ENCODE results near the gene DAPP1.

The DAPP1 gene

DNA sequence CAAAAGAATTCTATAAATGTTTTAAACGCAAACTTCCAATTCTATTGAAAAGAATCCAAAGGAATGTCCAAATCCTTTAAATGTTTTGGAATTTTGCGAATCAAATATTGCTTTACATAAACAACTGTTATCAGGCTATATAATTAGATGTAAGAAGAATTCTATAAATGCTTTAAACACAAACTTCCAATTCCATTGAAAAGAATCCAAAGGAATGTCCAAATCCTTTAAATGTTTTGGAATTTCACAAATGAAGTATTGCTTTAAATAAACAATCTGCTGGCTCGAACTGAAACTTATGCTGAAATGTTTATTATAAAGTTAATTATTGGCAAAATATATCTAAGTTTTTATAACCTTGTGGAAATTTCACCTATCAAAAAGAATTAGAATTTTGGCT, 16.1 kb downstream of the DAPP1 start:
- no peak for TF ChIP-seq GATA1 (IDR thresholded peaks at IDR 0.05; ENCODE audit: low read depth, low read length)
- TF ChIP-seq POLR2A (IDR thresholded peaks at IDR 0.05; ENCODE audit: low read length) = no peak
- no peak for DNase-seq

- DNase-seq = no peak
- TF ChIP-seq POLR2A (IDR thresholded peaks at IDR 0.05; ENCODE audit: low read length) = no peak
- no peak for TF ChIP-seq GATA1 (IDR thresholded peaks at IDR 0.05; ENCODE audit: low read depth, low read length)
Measured at GRCh38 chr4:99833756-99834155, 17.1 kb downstream of the DAPP1 start.

GRCh38 chr4:99834569-99834968, 17.9 kb downstream of the DAPP1 start:
- no peak for TF ChIP-seq GATA1 (IDR thresholded peaks at IDR 0.05; ENCODE audit: low read depth, low read length)
- TF ChIP-seq POLR2A (IDR thresholded peaks at IDR 0.05; ENCODE audit: low read length) = no peak
- no peak for DNase-seq

DNA sequence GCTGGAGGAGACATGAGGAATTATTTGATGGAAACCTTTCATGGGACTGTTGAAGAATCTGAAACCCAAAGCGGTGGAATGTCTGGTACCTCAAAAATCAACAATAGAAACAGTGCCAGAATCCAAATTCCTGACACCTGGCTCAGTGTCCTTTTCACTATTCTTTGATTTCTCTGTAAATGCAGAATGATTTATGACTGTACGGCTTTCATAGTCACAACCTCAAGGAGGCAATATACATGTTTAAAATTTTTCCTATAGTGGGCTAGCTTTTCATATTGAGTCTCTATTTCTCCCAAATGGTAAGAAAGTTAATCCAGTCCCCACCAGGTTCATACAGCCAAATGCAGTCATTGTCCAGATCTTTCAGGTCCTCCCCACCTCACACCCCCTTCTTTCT, 19.3 kb downstream of the DAPP1 start:
- no peak for DNase-seq
- TF ChIP-seq POLR2A (IDR thresholded peaks at IDR 0.05; ENCODE audit: low read length) (no peak), GATA1 (IDR thresholded peaks at IDR 0.05; ENCODE audit: low read depth, low read length) (no peak)

DNA sequence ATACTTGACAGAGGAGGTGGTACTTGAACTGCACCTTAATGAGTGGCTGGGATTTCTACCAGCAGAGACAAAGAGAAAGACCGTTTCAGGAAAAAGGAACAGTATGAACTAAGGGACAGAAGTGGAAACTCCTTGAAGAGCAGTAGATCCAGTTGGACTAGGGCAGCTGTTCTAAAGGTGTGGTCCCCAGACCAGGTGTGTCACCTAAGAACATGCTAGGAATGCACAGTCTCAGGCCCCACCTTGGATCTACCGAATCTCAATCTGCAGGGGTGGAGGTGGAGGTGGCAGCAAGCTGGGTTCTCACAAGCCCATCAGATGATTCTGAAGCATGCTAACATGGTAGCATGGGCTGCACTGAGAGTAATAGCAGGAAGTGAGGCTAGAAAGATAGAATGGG, 22.3 kb downstream of the DAPP1 start:
- no peak for DNase-seq
- TF ChIP-seq POLR2A (IDR thresholded peaks at IDR 0.05; ENCODE audit: low read length) (no peak), GATA1 (IDR thresholded peaks at IDR 0.05; ENCODE audit: low read depth, low read length) (no peak)

DNA sequence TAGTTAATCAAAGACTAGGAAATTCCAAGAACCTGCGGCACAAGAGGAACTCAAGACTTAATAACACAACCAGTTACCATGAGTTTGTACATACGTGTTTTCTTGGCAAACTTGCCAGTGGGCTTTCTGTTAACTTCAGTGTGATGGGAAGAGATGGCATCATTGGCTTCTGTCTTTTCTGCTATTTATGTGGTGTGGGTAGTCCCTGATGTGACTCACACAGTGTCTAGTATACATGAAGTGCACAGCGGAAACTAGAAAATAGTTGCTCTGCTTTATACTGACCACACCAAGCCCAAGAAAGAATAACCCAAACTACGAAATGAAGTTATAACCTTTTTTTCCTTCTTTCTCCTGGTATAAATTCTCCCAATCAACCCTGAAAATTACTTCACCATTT, 24.5 kb downstream of the DAPP1 start:
- DNase-seq = peak in 1 of 2 experiments; percentile 23
- TF ChIP-seq GATA1 (IDR thresholded peaks at IDR 0.05; ENCODE audit: low read depth, low read length) = no peak
- TF ChIP-seq POLR2A (IDR thresholded peaks at IDR 0.05; ENCODE audit: low read length) = no peak

- TF ChIP-seq POLR2A (IDR thresholded peaks at IDR 0.05; ENCODE audit: low read length) (no peak), GATA1 (IDR thresholded peaks at IDR 0.05; ENCODE audit: low read depth, low read length) (no peak)
- DNase-seq = no peak
Measured at GRCh38 chr4:99843413-99843812, 26.8 kb downstream of the DAPP1 start.

GRCh38 chr4:99844048-99844447, 27.4 kb downstream of the DAPP1 start:
- no peak for DNase-seq
- TF ChIP-seq POLR2A (IDR thresholded peaks at IDR 0.05; ENCODE audit: low read length) (no peak), GATA1 (IDR thresholded peaks at IDR 0.05; ENCODE audit: low read depth, low read length) (no peak)

DNA sequence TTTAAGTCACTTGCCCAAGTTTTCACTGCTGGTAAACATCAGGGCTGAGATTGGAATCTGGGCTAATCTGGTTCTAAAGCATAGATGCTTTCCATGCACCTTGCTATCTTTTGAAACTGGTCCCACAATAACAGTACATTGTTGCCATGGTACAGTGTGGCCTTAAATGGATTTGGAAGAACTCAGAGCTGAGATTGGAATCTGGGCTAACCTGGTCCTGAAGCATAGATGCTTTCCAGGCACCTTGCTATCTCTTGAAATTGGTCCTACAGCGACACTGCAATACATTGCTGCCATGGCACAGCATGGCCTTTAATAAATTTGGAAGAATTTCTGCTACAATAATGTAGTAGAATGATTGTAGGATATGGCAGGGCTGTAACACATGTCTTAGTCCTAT, 28.6 kb downstream of the DAPP1 start:
- no peak for DNase-seq

DNA sequence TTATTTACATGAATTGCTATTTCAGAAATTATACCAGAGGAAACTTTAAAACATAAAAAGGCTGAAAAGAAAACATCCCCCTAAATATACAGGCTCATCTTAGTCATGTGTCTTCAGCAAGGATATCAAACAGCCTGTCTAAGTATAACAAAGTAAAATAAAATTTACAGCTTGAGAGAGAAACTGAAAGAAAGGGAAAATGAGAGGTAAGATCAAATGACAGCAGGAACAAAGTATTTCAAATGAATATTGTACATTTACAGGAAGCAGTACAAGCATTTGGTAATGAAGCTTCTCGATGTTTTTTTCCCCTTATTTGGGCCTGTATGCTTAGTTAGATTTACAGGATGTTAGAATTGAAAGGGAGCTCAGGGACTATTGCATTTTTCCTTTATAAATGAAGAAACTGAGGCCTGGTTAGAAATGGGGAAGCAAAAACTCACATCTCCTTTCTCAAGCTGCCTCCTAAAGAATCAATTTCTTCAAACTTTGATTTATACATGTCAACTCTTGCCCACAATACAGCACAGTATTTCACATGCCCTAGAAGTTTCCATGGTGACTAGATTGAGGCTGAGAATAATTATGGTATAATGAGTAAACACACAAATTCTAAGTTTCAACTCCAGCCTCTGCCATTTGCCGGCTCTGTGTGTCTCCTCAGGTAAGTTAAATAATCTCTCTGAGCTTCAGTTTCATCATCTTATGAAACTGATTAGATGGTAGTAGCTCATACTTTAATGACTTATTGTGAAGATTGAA, 29.3 kb downstream of the DAPP1 start:
- TF ChIP-seq POLR2A (IDR thresholded peaks at IDR 0.05; ENCODE audit: low read length) (no peak), GATA1 (IDR thresholded peaks at IDR 0.05; ENCODE audit: low read depth, low read length) (no peak)
- no peak for DNase-seq

More for the DNA sequence above, 28.6 kb downstream of the DAPP1 start:
- TF ChIP-seq POLR2A (IDR thresholded peaks at IDR 0.05; ENCODE audit: low read length) (no peak), GATA1 (IDR thresholded peaks at IDR 0.05; ENCODE audit: low read depth, low read length) (no peak)

DNA sequence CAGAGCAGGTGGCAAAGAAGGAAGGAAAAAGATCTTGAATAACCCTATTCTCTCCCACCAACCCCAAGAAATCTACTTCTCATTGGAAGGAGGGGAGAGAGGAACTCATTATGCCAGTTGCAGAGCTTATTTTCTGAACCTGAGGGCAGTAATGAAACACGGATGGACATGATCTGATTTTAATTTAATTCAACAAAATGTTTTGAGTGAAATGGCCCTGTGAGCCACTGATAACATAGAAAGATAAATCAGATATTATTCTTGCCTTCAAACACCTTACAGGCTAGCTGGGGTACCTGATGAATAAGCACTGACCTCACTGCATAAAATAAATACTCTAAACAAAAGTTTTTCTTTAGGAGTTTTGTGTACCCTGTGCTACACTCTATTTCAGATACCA, 30.3 kb downstream of the DAPP1 start:
- TF ChIP-seq GATA1 (IDR thresholded peaks at IDR 0.05; ENCODE audit: low read depth, low read length) = no peak
- DNase-seq = no peak

- no peak for DNase-seq
- TF ChIP-seq POLR2A (IDR thresholded peaks at IDR 0.05; ENCODE audit: low read length) = no peak
- TF ChIP-seq GATA1 (IDR thresholded peaks at IDR 0.05; ENCODE audit: low read depth, low read length) = no peak
Measured at GRCh38 chr4:99847362-99847976, 30.8 kb downstream of the DAPP1 start.

GRCh38 chr4:99848591-99849001, 32.0 kb downstream of the DAPP1 start:
- DNase-seq = no peak
- TF ChIP-seq POLR2A (IDR thresholded peaks at IDR 0.05; ENCODE audit: low read length) (no peak), GATA1 (IDR thresholded peaks at IDR 0.05; ENCODE audit: low read depth, low read length) (no peak)

GRCh38 chr4:99852199-99852749, 35.6 kb downstream of the DAPP1 start:
- TF ChIP-seq GATA1 (IDR thresholded peaks at IDR 0.05; ENCODE audit: low read depth, low read length) (no peak), POLR2A (IDR thresholded peaks at IDR 0.05; ENCODE audit: low read length) (no peak)
- no peak for DNase-seq

DNA sequence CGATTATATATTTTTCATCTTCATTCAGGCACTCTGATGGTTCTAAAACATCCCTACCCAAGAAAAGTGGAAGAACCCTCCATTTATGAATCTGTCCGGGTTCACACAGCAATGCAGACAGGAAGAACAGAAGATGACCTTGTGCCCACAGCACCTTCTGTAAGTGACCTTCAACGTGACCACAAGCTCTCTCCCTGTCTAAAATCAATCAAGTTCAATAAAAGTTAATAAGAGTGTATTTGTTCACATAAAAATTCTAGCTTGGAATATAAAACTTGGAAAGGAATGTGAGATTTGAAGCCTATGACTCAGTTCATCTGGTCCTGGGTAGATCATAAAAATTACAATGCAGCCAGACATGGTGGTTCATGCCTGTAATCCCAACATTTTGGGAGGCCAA, 36.6 kb downstream of the DAPP1 start:
- TF ChIP-seq GATA1 (IDR thresholded peaks at IDR 0.05; ENCODE audit: low read depth, low read length) = no peak
- TF ChIP-seq POLR2A (IDR thresholded peaks at IDR 0.05; ENCODE audit: low read length) = no peak
- no peak for DNase-seq

Data from erythroblast (primary cell).